IPS-18c (cell line): Measurements from ENCODE around the gene MROH8.
"Not testable (repeated sequence)": the region's sequence is repeated elsewhere in the genome, so short reads cannot be mapped to it uniquely, and the experiment has no call there.

Experiments
- H3K4me3 ChIP-seq: 2 replicates; pipeline ENCODE4 v1.7.0; 2013; ENCODE audit warnings: low read depth, mild to moderate bottlenecking, low read length, moderate library complexity; ENCODE audit not compliant: insufficient read depth
- H3K9me3 ChIP-seq: one replicate; pipeline ENCODE4 v1.6.1; 2013; ENCODE audit warnings: mild to moderate bottlenecking, low read length, moderate library complexity; ENCODE audit not compliant: control insufficient read depth, insufficient read depth

The MROH8 gene

DNA sequence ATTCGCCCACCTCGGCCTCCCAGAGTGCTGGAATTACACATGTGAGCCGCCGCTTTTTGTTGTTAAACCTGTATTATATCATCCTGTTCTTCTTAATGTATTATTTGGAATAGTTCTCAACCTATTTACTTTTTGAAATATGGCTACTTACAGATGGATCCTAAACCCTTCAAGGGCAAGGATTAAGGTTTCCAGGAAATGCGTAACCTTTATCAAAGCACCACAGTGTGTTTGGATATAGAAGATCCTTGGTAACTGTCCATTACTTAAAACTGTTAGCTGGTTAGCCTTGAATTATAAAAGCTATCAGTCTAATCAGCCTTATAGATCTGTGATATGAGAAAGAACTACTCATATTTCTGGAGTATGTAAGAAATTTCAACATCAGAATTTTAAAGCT lies 12.5 kb downstream of the MROH8 start:
- Histone ChIP-seq H3K4me3 (no peak overlapping the region), H3K9me3 (no peaks in the 10 kb centered on the region)

DNA sequence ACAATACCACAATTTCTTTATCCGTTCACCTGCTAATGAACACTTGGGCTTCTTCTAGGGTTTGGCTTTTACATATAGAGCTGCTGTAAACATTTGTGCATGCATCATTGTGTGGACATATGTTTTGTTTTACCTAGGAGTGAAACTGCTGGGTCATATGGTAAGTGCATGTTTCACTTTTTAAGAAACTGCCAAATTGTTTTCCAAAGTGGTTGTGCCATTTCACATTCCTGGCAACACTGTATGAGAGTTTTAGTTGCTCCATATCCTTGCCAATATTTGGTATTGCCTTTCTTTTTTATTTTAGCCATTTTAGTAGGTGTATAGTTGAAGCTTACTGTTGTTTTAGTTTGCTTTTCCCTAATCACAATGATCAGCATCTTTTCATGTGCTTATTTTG lies 14.3 kb downstream of the MROH8 start:
- no peak overlapping the region for H3K4me3 ChIP-seq
- H3K9me3 ChIP-seq = no peaks in the 10 kb centered on the region

DNA sequence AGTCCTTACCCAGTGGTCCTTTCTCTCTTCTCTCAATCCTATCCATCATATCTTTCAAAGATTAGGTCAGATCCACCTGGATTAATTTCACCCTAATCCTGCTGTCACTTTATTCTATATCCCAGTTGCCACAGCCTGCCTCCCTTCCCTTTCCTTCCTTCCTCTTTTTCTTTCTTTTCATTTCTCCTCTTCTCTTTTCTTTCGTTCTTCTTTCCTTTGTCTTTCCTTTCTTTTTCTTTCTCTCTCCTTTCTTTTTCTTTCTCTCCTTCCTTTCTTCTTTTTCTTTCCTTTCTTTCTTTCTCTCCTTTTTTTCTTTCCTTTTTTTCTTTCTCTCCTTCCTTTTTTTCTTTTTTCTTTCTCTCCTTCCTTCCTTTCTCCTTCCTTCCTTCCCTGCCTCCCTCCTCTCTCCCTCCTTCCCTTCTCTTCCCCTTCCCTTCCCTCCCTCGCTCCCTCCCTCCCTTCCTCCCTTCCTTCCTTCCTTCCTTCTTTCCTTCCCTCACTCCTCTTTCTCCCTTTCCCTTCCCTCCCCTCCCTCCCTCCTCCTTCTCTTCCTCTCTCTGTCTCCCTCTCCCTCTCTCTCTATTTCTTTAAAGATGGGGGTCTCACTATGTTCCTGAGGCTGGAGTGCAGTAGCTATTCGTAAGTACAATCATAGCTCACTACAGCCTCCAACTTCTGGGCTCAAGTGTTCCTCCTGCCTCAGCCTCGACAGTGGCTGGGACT lies 15.4 kb downstream of the MROH8 start:
- H3K4me3 ChIP-seq = no peak overlapping the region

DNA sequence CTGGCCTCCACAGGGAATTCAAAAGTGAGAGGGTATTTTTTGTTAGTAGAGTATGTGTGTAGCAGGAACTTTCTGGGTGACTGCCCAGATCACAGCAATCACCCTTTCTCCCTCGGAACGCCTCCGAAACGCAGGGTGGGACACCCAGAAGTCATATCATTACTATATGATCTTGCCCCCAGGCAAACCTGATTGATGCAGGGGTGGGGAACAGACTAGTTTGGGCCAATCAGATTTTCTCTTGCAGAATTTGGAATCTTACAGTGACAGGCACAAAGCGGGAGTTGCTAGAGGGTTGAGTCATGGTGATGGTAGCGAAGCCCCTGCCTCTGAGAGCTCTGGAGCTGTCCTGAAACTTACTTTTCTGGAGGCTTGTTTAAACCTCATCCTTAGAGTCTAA lies 16.7 kb downstream of the MROH8 start:
- Histone ChIP-seq H3K4me3 (no peak overlapping the region), H3K9me3 (no peaks in the 10 kb centered on the region)

More for the DNA sequence above, 15.4 kb downstream of the MROH8 start:
- no peaks in the 10 kb centered on the region for H3K9me3 ChIP-seq

DNA sequence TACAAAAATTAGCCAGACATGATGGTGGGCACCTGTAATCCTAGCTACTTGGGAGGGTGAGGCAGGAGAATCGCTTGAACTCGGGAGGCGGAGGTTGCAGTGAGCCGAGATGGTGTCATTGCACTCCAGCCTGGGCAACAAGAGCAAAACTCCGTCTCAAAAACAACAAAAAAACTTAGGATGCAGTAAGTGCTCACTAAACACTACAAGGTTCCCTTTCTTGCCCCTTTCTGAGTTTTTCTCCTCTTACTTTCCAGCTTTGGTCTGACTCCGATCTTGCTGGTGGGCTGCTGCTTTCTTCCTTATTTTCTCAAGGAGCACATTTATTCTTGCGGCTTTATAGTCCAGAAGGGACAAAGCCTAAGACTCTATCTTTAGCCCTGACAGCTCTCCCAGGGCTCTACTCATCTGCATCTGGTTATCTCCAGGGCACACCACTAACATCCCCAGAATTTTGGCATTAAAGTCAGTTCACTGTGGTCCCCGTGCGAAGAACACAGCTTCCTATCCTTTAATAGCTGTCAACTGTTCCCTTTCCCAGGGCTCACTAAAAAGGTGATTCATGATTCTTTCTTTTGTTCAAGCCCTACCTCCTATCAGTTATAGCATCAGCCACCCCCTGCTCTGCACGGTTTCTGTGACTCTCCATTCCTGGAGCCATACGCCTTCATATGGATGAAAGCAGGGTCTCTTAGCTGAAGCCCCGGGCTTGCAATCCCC lies 17.4 kb downstream of the MROH8 start:
- H3K4me3 ChIP-seq = no peak overlapping the region
- no peaks in the 10 kb centered on the region for H3K9me3 ChIP-seq

DNA sequence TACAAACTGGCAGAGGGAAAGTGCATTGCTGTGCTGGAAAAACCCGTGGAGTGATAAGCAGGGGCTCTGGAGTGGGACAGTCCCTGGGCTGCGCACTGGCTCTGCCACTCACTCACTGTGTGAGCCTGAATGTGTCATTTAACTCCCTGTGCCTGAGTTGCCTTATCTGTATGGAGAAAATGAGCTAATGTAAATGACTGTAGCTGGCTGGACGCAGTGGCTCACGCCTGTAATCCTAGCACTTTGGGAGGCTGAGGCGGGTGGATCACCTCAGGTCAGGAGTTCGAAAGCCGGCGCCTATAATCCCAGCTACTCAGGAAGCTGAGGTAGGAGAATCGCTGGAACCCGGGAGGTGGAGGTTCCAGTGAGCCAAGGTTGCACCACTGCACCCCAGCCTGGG lies 18.7 kb downstream of the MROH8 start:
- Histone ChIP-seq H3K4me3 (no peak overlapping the region), H3K9me3 (no peaks in the 10 kb centered on the region)

DNA sequence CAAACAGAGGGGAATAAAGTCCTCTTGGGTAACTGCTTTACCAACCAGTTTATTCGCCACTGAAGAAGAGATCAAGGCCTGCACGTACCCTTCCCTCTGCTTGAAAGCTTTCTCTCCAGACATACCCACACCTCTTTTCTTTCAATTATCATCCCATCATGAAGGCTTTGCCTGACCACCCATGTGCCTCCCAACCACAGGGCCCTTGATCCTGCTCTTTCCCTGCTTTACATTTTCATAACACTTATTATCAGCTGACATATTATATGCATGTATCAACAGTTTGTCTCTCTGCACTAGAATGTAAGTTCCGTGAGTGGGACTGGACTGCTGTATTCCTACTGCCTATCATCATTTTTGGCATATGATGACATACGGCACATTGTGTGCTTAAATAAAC lies 21.1 kb downstream of the MROH8 start:
- no peak overlapping the region for H3K4me3 ChIP-seq
- no peaks in the 10 kb centered on the region for H3K9me3 ChIP-seq

DNA sequence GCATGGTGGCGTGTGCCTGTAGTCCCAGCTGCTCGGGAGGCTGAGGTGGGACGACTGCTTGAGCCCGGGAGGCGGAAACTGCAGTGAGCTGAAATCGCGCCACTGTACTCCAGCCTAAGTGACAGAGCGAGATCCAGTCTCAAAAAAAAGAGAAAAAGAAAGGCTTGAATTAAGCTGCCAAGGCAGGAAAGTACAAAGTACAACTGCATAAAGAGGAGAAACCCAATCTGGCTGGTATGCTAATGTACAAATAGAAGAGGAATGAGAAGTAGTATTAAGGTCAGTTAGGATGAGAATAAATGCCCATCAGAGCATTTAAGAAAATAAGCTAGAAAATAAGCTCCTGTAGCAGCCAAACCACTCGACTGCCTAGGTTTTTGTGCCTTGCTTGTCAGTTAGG lies 23.4 kb downstream of the MROH8 start:
- H3K9me3 ChIP-seq = no peaks in the 10 kb centered on the region
- H3K4me3 ChIP-seq = no peak overlapping the region

DNA sequence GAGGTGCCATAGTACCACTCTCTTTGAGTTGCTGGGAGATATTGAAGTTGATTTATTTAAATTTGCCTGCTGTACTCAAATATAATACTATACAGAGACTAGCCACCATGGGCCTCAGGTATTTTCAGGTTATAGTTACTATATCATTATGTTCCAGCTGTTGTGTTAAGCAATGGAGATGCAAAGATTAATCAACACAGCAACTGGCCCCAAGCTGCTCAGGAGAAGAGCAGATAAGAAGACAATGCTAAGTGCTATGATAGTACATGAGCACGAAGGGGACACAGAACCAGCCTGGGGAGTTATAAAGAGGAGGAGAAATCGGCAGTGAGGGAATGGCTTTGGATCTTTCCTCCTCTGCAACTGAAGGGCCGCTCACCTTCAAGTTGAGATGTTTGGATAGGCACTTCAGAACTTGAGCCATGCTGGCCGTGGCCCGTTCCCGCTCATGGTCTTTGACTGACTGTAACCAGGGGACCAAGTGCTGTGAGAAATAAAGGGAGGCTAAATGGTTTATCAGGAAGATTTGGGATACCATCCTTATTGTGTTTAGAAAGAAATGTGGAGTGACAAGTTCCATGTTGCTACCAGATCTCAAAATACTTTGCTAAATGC lies 24.6 kb downstream of the MROH8 start:
- no peaks in the 10 kb centered on the region for H3K9me3 ChIP-seq
- H3K4me3 ChIP-seq = no peak overlapping the region

DNA sequence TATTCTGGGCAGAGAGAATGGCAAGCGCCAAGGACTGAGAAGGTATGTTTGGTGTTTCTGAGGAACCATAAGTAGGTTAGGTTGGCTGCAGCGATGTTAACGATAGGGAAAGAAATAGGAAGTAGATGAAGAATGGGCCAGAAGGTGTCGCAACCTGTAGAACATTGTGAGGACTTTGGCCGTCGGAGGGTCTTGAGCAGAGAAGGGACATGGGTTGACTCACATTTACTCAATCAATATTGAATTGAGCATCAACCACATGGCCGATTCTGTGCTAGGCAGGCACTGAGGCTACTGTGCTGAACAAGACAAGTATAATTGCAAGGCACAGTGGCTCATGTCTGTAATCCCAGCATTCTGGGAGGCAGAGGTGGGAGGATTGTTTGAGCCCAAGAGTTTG lies 27.1 kb downstream of the MROH8 start:
- Histone ChIP-seq H3K4me3 (no peak overlapping the region), H3K9me3 (no peaks in the 10 kb centered on the region)

DNA sequence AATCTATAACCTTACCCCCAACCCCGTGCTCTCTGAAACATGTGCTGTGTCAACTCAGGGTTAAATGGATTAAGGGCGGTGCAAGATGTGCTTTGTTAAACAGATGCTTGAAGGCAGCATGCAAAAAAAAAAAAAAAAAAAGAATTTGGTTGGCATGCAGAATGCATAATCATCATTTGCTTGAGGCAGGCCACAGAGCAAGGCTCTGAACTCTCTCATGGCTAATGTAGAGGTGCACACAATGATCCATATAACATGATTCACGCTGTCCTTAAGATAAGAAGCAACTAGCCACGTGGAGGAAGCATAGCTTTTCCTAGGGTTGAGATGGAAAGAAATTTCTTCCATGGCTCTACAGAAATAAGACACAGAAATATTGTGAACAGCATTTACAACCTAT lies 27.8 kb downstream of the MROH8 start:
- Histone ChIP-seq H3K9me3 (no peaks in the 10 kb centered on the region), H3K4me3 (no peak overlapping the region)

DNA sequence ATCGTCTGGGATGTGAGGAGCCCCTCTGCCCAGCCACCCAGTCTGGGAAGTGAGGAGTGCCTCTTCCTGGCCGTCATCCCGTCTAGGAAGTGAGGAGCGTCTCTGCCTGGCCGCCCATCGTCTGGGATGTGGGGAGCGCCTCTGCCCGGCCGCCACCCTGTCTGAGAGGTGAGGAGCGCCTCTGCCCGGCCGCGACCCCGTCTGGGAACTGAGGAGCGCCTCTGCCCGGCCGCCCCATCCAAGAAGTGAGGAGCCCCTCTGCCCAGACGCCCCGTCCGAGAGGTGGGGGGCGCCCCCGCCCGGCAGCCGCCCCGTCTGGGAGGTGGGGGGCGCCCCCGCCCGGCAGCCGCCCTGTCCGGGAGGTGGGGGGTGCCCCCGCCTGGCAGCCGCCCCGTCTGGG lies 28.5 kb downstream of the MROH8 start:
- H3K9me3 ChIP-seq, H3K4me3 ChIP-seq: not testable (repeated sequence)

DNA sequence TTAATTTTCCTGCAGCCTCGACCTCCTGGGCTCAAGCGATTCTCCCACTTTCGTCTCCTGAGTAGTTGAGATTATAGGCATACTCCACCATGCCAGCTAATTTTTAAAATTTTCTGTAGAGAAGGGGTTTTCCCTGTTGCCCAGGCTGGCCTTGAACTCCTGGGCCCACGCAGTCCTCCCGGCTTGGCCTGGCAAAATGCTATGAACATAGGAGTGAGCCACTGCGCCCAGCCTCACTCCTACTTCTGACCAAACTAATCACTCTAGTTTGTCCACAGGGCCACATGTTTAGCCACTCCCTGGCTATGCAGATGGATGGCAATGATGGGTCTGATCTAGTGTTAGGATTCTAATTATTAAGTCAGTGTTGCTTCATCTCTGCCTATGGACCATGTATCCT lies 32.1 kb downstream of the MROH8 start:
- H3K4me3 ChIP-seq = no peak overlapping the region
- no peaks in the 10 kb centered on the region for H3K9me3 ChIP-seq

DNA sequence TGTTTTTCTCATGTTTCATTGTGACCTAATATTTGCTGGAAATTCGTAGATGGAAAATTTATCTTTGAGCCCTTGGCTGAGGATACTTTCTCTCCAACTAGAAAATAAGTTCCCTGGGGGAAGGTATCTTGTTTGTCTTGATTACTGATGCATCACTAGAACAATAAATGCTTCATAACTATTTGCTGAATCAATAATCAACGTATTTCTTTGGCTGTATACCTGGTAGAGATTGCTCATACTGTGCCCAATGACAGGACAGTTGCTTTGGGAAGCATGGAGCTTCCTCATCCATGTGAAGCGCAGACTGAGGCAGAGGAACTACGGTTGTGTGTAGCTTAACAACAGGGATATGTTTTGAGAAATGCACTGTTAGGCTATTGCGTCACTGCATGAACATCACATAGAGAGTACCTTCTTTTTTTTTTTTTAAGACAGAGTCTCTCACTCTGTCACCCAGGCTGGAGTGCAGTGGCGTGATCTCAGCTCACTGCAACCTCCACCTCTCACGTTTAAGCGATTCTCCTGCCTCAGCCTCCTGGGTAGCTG lies 34.4 kb downstream of the MROH8 start:
- H3K4me3 ChIP-seq = no peak overlapping the region
- no peaks in the 10 kb centered on the region for H3K9me3 ChIP-seq

DNA sequence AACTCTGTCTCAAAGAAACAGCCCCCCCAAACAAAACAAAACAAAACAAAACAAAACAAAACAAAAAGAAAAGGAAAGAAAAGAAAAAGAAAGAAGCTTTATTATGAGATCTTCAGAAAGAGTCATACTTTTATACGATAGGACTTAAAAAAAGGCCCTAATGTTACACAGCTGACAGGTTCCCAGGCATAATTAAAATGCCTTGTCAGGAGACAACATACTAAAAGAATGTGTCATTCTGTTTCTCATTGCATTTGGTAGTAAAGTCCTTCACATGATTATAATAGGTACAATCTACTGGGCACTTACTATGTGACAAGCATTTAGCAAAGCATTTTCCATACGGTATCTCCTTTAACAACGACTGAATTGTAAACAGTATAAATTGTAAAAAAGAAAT lies 36.6 kb downstream of the MROH8 start:
- no peak overlapping the region for H3K4me3 ChIP-seq

DNA sequence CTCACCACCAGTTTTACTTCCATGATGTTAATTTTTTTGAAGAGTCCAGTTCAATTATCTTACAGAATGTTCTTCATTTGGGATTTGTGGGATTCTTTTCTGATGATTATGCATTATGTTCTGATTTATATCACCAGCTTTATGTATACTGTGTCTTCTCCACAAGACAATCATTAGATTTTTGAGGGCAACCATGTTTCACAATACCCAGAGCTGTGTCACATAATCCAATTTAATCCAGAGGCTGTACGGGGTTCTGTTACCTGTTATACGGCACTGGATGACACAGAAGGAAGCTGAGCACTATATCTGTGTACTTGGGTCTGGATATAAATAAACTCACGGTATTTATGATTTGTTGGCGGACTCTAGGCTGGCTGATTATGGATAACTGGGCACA lies 41.8 kb downstream of the MROH8 start:
- Histone ChIP-seq H3K4me3 (no peak overlapping the region), H3K9me3 (no peaks in the 10 kb centered on the region)

More for the DNA sequence above, 36.6 kb downstream of the MROH8 start:
- H3K9me3 ChIP-seq = no peaks in the 10 kb centered on the region

DNA sequence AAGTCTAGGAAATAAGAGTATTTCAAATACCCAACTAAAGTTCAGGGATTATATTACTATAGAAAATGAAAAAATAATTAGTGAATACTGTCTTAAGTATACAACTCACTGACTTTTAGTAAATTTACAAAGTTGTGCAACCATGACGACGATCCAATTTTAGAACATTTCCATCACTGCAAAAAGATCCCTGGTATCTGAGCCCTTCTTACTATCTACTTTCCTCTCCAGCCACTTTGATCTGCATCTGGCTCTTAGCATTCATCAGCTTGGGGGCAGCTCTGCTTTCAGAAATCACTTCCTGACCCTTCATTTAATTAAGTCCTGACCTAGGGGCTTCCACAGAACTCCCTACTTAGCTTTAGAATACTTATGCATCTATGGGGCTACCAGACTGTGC lies 45.4 kb downstream of the MROH8 start:
- Histone ChIP-seq H3K4me3 (no peak overlapping the region), H3K9me3 (peaks cover 2% of the 10 kb centered on the region)

DNA sequence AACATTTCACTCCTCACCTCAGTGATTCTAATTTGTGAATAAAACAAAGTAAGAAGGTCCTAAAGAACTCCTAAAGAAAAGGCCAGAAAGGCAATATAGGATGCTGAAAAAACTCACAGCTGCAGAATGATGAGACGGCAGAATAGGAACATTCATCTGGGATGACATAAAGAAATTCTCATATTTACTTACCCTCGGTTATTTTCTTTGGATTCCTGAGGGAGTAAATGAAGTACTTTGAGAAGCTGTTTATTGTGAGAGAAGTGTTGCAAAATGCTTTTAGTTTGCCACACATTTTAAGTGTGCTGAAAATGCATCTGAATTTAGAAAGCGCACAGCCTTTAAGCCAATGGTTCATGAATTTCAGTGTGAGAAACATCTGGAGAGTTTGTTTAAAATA lies 47.9 kb downstream of the MROH8 start:
- H3K9me3 ChIP-seq = peaks cover 2% of the 10 kb centered on the region

More for the DNA sequence above, 47.9 kb downstream of the MROH8 start:
- H3K4me3 ChIP-seq = no peak overlapping the region
